ENCODE measurements around the gene PLCG1. TPM values are rescaled to one million over a fixed set of nuclear protein-coding genes. Genes with fewer than 3 reads are reported as not detected.

Gene PLCG1
- total RNA-seq, 1 experiment from 2014 or later: 64.1 TPM

- no peak overlapping the region for H3K27ac ChIP-seq
- no peaks in the 10 kb centered on the region; the same call in 1 of the 2 replicates for H4K20me1 ChIP-seq (ENCODE audit: insufficient read depth)
- intact Hi-C loops (cut with micrococcal nuclease; ENCODE audit: unreplicated experiment): loop anchor here (1.0 kb wide), 1 partner anchor 168 kb away; no protein-coding TSS in a partner anchor
- H3F3A ChIP-seq (ENCODE audit: insufficient read depth, low read depth): peaks cover 27% of the 10 kb centered on the region; the same call in 1 of the 2 replicates
- TF ChIP-seq CTCF (conservative IDR thresholded peaks at IDR 0.05): no peak
- TF ChIP-seq EZH2 (IDR thresholded peaks at IDR 0.05; ENCODE audit: low read depth): no peak
- TSS peak; percentile 28 for BruUV-seq (replicated peaks)
- H3K79me2 ChIP-seq (ENCODE audit: low read depth): peaks cover 31% of the 10 kb centered on the region
- CTCF ChIA-PET: interaction anchor here (0.8 to 2.1 kb wide), 6 partner anchors 9 to 205 kb away, joined by 4 to 11 read pairs (median 6); partner anchors contain the start of gene LPIN3
- no peaks in the 10 kb centered on the region for H3K36me3 ChIP-seq (ENCODE audit: low read depth)
- H3K4me3 ChIP-seq: peak overlapping the region; percentile 94
- no peaks in the 10 kb centered on the region for H3K27me3 ChIP-seq (ENCODE audit: insufficient read depth, low read depth)
- no peaks in the 10 kb centered on the region for H3K9me3 ChIP-seq (ENCODE audit: insufficient read depth, low read depth)
- peak overlapping the region; percentile 78 for H2AFZ ChIP-seq
- POLR2A ChIA-PET (ENCODE audit: unreplicated experiment): interaction anchor here (0.5 kb wide), 1 partner anchor 204 kb away, joined by 3 read pairs; the partner anchor contains the start of gene LPIN3
- no peak for DNase-seq
- peak overlapping the region; percentile 94 for H3K4me2 ChIP-seq
- H3K4me1 ChIP-seq (replicated peaks; ENCODE audit: insufficient read depth): peaks cover 15% of the 10 kb centered on the region
- no peaks in the 10 kb centered on the region for H3K9me2 ChIP-seq (ENCODE audit: insufficient read depth)
Measured at GRCh38 chr20:41135888-41136679, 1.3 kb upstream of the PLCG1 start.

GRCh38 chr20:41137614-41138474, 501 bp downstream of the PLCG1 start:
- Histone ChIP-seq H2AFZ (peak overlapping the region; percentile 98), H3K36me3 (ENCODE audit: low read depth) (no peaks in the 10 kb centered on the region), H3K9me3 (ENCODE audit: insufficient read depth, low read depth) (no peaks in the 10 kb centered on the region), H3K4me3 (peak overlapping the region; percentile 94), H3K27me3 (ENCODE audit: insufficient read depth, low read depth) (no peaks in the 10 kb centered on the region), H3F3A (ENCODE audit: insufficient read depth, low read depth) (peaks cover 22% of the 10 kb centered on the region; the same call in 1 of the 2 replicates), H3K9me2 (ENCODE audit: insufficient read depth) (no peaks in the 10 kb centered on the region), H3K4me2 (peak overlapping the region; percentile 94), H3K27ac (no peak overlapping the region), H4K20me1 (ENCODE audit: insufficient read depth) (peaks cover 6% of the 10 kb centered on the region; the same call in 1 of the 2 replicates), H3K79me2 (ENCODE audit: low read depth) (peaks cover 40% of the 10 kb centered on the region), H3K4me1 (replicated peaks; ENCODE audit: insufficient read depth) (peaks cover 15% of the 10 kb centered on the region)
- DNase-seq: peak in 1 of 2 experiments; percentile 68
- ChIA-PET CTCF (interaction anchor here (0.6 kb wide), 1 partner anchor 94 kb away, joined by 4 read pairs; no protein-coding TSS in a partner anchor), POLR2A (ENCODE audit: unreplicated experiment) (no interaction called here)
- BruUV-seq (replicated peaks): no TSS peak
- TF ChIP-seq CTCF (conservative IDR thresholded peaks at IDR 0.05) (no peak), EZH2 (IDR thresholded peaks at IDR 0.05; ENCODE audit: low read depth) (no peak)
- intact Hi-C loops (cut with micrococcal nuclease; ENCODE audit: unreplicated experiment): loop anchor here (1.0 kb wide), 2 partner anchors 94 to 202 kb away; partner anchors contain the start of gene LPIN3
